ENCODE results near the gene LSS.

GRCh38 chr21:46222436-46223116 lies 6.0 kb downstream of the LSS start:
- TF ChIP-seq SPI1 (IDR thresholded peaks at IDR 0.05; ENCODE audit: low read depth, low read length), result no peak
- no peak for TF ChIP-seq TAF1 (IDR thresholded peaks at IDR 0.05; ENCODE audit: low read depth, low read length)
- TF ChIP-seq POLR2AphosphoS5 (IDR thresholded peaks at IDR 0.05; ENCODE audit: low read depth, low read length), result no peak
- no peak for TF ChIP-seq POLR2A (IDR thresholded peaks at IDR 0.05; ENCODE audit: low read depth, low read length)

Measured in GM12891 (cell line).